ENCODE measurements around the gene TMEM131L. TPM values are rescaled to one million over a fixed set of nuclear protein-coding genes. Genes with fewer than 3 reads are reported as not detected.
A peak's percentile ranks its signal among the peaks of the same experiment; 100 is the strongest.

The TMEM131L gene
- total RNA-seq, 3 donors from 2014 or later, result 5.9 to 9.8 (median 6.7) TPM

DNA sequence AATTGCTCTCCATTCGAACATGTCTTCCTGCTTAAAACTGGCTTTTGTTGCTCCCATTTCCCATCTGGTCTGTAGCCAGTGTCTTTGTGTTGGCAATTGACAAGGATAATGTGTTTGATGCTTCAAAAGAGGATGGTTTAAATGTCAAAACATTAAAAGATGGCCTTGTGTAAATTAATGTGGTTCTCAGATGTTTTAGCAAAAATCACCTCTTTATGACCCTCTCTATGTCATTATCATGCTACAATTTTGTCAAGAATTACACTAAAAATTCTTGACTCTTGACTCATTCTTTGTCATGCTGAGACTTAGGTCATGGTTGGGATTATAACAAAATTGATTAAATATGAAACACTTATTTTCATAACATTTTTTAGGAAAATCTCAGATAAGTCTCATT lies 47.4 kb downstream of the TMEM131L start:
- DNase-seq (no peak), ATAC-seq (no peak)
- Histone ChIP-seq H3K9me3 (no peaks in the 10 kb centered on the region), H3K4me1 (ENCODE audit: low read depth) (peaks cover 6% of the 10 kb centered on the region), H3K36me3 (ENCODE audit: low read depth) (no peaks in the 10 kb centered on the region), H3K4me3 (no peak overlapping the region)
- TF ChIP-seq, protein P1, sequence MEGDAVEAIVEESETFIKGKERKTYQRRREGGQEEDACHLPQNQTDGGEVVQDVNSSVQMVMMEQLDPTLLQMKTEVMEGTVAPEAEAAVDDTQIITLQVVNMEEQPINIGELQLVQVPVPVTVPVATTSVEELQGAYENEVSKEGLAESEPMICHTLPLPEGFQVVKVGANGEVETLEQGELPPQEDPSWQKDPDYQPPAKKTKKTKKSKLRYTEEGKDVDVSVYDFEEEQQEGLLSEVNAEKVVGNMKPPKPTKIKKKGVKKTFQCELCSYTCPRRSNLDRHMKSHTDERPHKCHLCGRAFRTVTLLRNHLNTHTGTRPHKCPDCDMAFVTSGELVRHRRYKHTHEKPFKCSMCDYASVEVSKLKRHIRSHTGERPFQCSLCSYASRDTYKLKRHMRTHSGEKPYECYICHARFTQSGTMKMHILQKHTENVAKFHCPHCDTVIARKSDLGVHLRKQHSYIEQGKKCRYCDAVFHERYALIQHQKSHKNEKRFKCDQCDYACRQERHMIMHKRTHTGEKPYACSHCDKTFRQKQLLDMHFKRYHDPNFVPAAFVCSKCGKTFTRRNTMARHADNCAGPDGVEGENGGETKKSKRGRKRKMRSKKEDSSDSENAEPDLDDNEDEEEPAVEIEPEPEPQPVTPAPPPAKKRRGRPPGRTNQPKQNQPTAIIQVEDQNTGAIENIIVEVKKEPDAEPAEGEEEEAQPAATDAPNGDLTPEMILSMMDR (IDR thresholded peaks at IDR 0.05), result no peak
- intact Hi-C loops (cut with DNase I, micrococcal nuclease), result no loop called here

DNA sequence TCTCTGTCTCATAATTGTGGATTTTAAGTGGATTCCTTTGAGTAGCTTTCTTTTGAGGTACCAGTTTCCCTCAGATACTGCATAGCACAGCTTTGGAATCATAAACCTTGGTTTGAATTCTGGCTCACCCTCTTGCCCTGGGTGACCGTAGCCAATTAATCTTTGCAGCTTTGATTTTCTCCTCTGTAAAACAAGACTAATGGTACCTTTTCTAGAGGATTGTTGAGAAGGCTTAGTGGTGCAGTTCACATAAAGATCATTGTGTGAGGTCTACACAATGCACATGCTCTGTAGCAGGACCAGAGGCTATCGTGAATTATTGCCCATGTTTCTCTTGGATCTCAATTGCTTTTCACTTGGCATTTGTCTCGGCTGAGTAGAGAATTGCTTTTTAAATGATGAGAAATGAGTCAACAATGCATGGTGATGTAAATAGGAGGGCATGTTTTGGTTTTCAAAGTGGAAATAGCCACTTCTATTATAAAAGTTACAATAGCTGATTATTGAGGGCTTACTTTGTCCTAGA lies 47.9 kb downstream of the TMEM131L start:
- Histone ChIP-seq H3K9me3 (no peaks in the 10 kb centered on the region), H3K36me3 (ENCODE audit: low read depth) (no peaks in the 10 kb centered on the region), H3K4me1 (ENCODE audit: low read depth) (peaks cover 6% of the 10 kb centered on the region), H3K4me3 (no peak overlapping the region)
- intact Hi-C loops (cut with DNase I, micrococcal nuclease), result no loop called here
- ATAC-seq, result no peak
- TF ChIP-seq, protein P1 (IDR thresholded peaks at IDR 0.05), result no peak
- DNase-seq, result no peak

DNA sequence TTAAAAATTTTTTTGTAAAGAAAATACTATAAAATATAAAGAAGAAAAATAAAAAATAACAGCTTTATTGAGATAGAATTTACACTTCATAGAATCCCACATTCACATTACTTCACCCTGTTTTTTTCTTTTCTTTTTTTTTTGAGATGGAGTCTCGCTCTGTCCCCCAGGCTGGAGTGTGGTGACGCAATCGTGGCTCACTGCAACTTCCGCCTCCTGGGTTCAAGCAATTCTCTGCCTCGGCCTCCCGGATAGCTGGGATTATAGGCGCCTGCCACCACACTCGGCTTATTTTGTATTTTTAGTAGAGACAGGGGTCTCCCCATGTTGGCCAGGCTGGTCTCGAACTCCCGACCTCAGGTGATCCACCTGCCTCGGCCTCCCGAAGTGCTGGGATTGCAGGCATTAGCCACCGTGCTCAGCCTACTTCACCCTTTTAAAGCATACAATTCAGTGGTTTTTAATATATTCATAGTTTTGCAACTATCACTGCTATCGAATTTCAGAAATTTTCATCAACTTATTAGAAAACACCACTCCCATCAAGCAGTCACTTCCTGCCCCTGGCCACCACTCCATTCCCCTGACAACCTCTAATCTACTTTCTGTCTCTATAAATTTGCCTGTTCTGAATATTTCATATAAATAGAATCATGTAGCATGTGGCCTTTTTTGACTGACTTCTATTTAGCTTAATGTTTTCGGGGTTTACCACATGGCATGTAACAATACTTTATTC lies 48.7 kb downstream of the TMEM131L start:
- Histone ChIP-seq H3K4me1 (ENCODE audit: low read depth) (peaks cover 5% of the 10 kb centered on the region), H3K4me3 (no peak overlapping the region), H3K9me3 (no peaks in the 10 kb centered on the region), H3K36me3 (ENCODE audit: low read depth) (no peaks in the 10 kb centered on the region)
- ATAC-seq (no peak), DNase-seq (no peak)
- intact Hi-C loops (cut with DNase I, micrococcal nuclease), result no loop called here
- TF ChIP-seq, protein P1 (IDR thresholded peaks at IDR 0.05), result no peak

DNA sequence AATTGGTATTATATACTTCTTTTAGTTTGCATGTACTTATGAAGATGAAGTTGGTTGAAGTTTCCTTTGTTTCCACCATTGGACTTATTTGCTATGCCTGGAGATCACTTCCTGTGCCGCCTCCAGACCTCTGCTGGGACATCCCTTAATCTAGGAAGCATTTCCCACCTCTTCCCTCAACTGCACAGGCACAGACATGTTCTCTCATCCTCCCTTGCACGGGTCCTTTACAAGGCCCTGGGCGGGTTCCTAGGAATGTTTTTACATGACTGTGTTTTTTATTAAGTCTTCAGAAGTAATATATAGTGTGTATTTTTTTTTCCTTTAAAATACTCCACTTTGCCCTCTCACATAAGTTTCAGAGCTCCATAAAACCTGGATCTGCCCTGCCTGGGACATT lies 51.0 kb downstream of the TMEM131L start:
- TF ChIP-seq, protein P1 (IDR thresholded peaks at IDR 0.05), result no peak
- intact Hi-C loops (cut with DNase I, micrococcal nuclease), result no loop called here
- no peak overlapping the region for H3K4me3 ChIP-seq
- no peaks in the 10 kb centered on the region for H3K9me3 ChIP-seq
- H3K36me3 ChIP-seq (ENCODE audit: low read depth), result no peaks in the 10 kb centered on the region
- no peak for DNase-seq
- ATAC-seq, result no peak
- no peaks in the 10 kb centered on the region for H3K4me1 ChIP-seq (ENCODE audit: low read depth)

DNA sequence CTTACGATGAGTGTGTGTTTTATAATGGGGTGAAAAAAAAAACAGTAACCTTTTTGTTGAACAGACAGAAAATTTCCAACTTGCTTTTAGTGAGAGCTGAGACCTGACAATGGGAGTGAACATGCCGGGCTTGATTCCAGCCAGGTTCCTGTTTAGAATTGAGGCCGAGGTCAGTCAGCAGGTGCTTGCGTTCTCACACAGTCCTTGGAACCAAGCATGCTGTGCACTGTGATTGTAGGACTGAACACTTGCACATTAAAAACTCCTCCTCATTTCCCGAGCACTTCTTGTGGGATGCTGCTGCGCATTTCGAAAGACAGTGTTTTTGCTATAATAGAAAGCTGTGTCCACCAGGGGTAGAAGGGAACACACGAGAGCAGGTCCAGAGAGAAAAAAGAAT lies 51.8 kb downstream of the TMEM131L start:
- DNase-seq (peak in 1 of 3 donors; percentile 38), ATAC-seq (peak; percentile 49)
- Histone ChIP-seq H3K9me3 (no peaks in the 10 kb centered on the region), H3K36me3 (ENCODE audit: low read depth) (no peaks in the 10 kb centered on the region), H3K4me1 (ENCODE audit: low read depth) (peaks cover 2% of the 10 kb centered on the region), H3K4me3 (no peak overlapping the region)
- TF ChIP-seq, protein P1 (IDR thresholded peaks at IDR 0.05), result no peak
- intact Hi-C loops (cut with DNase I, micrococcal nuclease), result no loop called here

All from mucosa of descending colon (tissue), 3 donors.